ENCODE results near the gene TMEM131. TPM values are rescaled to one million over a fixed set of nuclear protein-coding genes. Genes with fewer than 3 reads are reported as not detected.

TMEM131 gene
- total RNA-seq, 1 experiment from 2014 or later, result 29.2 TPM

DNA sequence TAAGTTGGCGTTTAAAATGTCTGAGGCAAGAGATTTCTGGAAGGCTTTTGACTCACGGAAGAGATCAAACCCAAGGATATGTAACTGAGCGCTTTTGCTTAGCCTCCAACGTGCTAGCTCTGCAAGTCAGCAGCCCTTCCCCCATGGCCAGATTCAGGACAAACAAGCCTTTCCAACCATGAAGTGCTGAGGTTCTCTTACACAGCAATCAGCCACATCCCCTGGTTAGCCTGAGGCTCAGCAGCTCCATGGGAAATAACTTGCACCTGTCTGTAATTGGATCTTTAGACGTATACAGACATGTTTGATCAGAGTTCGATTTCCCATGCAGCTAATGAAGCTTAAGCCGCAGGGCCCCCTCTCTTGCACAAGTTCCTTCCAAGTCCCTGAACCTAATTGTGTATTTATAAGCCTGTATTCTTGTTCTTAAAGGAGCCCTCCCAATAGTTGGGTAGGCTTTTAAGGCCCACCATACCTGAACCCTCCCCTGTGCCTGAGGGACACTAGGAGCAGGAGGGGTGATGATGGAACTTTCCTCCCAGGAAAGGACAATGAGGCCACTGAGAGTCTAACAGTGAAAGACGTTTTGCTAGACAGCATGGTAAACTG is 2.1 kb upstream of the TMEM131 start:
- TF ChIP-seq, protein P1, sequence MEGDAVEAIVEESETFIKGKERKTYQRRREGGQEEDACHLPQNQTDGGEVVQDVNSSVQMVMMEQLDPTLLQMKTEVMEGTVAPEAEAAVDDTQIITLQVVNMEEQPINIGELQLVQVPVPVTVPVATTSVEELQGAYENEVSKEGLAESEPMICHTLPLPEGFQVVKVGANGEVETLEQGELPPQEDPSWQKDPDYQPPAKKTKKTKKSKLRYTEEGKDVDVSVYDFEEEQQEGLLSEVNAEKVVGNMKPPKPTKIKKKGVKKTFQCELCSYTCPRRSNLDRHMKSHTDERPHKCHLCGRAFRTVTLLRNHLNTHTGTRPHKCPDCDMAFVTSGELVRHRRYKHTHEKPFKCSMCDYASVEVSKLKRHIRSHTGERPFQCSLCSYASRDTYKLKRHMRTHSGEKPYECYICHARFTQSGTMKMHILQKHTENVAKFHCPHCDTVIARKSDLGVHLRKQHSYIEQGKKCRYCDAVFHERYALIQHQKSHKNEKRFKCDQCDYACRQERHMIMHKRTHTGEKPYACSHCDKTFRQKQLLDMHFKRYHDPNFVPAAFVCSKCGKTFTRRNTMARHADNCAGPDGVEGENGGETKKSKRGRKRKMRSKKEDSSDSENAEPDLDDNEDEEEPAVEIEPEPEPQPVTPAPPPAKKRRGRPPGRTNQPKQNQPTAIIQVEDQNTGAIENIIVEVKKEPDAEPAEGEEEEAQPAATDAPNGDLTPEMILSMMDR (IDR thresholded peaks at IDR 0.05; ENCODE audit: unreplicated experiment), result no peak
- no peak overlapping the region for H3K27ac Mint-ChIP-seq (ENCODE audit: unreplicated experiment)
- H3K27me3 Mint-ChIP-seq (ENCODE audit: unreplicated experiment), result peaks cover 16% of the 10 kb centered on the region
- intact Hi-C loops (cut with micrococcal nuclease; ENCODE audit: unreplicated experiment), result no loop called here
- no peak overlapping the region for H3K4me3 Mint-ChIP-seq (ENCODE audit: low read depth, unreplicated experiment)
- peaks cover 4% of the 10 kb centered on the region for H3K4me1 Mint-ChIP-seq (ENCODE audit: low read depth, unreplicated experiment)
- no peak for DNase-seq
- CTCF ChIA-PET, result no interaction called here
- no peaks in the 10 kb centered on the region for H3K9me3 Mint-ChIP-seq (ENCODE audit: low read depth, unreplicated experiment)
- no TSS peak for BruUV-seq (replicated peaks)
- H3K36me3 Mint-ChIP-seq (ENCODE audit: insufficient read depth, unreplicated experiment), result peaks cover 23% of the 10 kb centered on the region

DNA sequence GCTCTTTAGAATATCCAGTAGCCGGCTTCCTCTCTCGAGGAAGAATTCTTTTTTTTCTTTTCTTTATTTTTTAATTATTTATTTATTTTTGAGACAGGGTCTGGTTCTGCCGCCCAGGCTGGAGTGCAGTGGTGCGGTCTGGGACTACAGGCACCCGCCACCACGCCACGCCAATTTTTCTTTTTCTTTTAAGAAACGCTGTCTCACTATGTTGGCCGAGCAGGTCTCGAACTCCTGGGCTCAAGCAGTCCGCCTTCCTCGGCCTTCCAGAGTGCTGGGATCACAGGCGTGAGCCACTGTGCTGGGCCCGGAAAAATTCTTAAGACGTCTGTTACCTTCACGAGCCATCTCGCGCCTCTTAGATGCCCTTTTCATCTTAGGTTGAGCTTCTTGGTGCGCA is 931 bp upstream of the TMEM131 start:
- H3K27me3 Mint-ChIP-seq (ENCODE audit: unreplicated experiment), result peaks cover 16% of the 10 kb centered on the region
- H3K4me3 Mint-ChIP-seq (ENCODE audit: low read depth, unreplicated experiment), result peak overlapping the region; percentile 80
- intact Hi-C loops (cut with micrococcal nuclease; ENCODE audit: unreplicated experiment), result no loop called here
- BruUV-seq (replicated peaks), result no TSS peak
- DNase-seq, result no peak
- peak overlapping the region; percentile 71 for H3K27ac Mint-ChIP-seq (ENCODE audit: unreplicated experiment)
- peaks cover 23% of the 10 kb centered on the region for H3K36me3 Mint-ChIP-seq (ENCODE audit: insufficient read depth, unreplicated experiment)
- no peaks in the 10 kb centered on the region for H3K9me3 Mint-ChIP-seq (ENCODE audit: low read depth, unreplicated experiment)
- peaks cover 9% of the 10 kb centered on the region for H3K4me1 Mint-ChIP-seq (ENCODE audit: low read depth, unreplicated experiment)
- TF ChIP-seq, protein P1 (IDR thresholded peaks at IDR 0.05; ENCODE audit: unreplicated experiment), result no peak
- CTCF ChIA-PET, result no interaction called here

DNA sequence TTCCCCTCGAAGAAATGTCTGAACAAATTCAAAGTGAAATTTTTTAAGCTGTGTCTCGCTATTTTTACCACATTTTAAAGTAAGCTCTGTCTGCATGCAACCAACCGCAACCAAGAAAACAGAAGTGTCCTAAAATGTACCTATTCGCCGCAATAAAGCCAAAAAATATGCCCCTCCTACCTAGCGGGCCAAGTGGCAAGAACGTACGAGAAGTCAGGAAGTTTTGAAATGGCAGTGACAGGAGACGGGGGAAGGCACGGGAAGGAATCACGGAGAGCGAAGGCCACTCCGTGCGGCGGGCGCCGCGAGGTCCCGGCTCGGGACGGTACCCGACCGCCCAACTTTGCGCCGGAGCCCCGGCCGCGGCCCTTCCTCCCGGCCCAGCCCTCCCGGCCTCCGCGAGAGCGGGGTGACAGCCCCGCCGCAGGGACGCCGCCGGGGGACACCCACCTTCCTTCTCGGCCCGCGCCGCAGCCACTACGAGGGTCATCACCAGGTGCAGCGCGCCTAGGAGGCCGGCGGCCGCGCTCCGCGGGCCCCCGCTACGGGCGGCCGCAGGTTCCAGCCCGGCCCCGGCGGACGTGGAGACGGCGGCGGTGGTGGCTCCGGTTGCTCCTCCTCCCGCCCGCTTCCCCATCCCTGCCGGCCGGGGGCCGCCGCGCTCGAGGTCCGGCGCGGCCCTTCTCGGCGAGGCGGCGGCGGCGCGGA is 568 bp downstream of the TMEM131 start:
- CTCF ChIA-PET, result no interaction called here
- no TSS peak for BruUV-seq (replicated peaks)
- H3K27me3 Mint-ChIP-seq (ENCODE audit: unreplicated experiment), result peaks cover 14% of the 10 kb centered on the region
- H3K27ac Mint-ChIP-seq (ENCODE audit: unreplicated experiment), result peak overlapping the region; percentile 88
- H3K9me3 Mint-ChIP-seq (ENCODE audit: low read depth, unreplicated experiment), result no peaks in the 10 kb centered on the region
- H3K4me1 Mint-ChIP-seq (ENCODE audit: low read depth, unreplicated experiment), result peaks cover 21% of the 10 kb centered on the region
- intact Hi-C loops (cut with micrococcal nuclease; ENCODE audit: unreplicated experiment), result no loop called here
- peak overlapping the region; percentile 80 for H3K4me3 Mint-ChIP-seq (ENCODE audit: low read depth, unreplicated experiment)
- TF ChIP-seq, protein P1 (IDR thresholded peaks at IDR 0.05; ENCODE audit: unreplicated experiment), result no peak
- peaks cover 23% of the 10 kb centered on the region for H3K36me3 Mint-ChIP-seq (ENCODE audit: insufficient read depth, unreplicated experiment)
- DNase-seq, result peak; percentile 64

DNA sequence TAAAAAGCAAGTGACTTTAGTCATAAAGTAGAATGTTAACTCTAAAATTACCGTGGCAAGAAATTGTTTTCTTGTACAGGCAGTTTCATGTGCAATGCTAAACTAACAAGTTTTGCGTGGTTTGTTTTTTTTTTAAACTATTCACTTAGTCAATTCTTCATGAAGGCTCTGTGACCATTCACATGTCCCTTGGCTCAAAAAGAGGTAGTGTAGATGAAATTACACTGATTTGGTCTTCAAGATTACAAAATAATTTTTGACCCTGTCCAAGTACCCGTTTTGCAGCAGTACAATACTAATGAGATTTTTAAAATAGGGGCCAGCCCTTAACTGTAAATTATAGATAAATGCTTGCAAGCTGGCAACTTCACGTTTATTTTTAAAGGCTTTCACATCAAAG is 1.3 kb downstream of the TMEM131 start:
- Mint-ChIP-seq H3K36me3 (ENCODE audit: insufficient read depth, unreplicated experiment) (peaks cover 23% of the 10 kb centered on the region), H3K4me1 (ENCODE audit: low read depth, unreplicated experiment) (peaks cover 21% of the 10 kb centered on the region), H3K4me3 (ENCODE audit: low read depth, unreplicated experiment) (peak overlapping the region; percentile 80), H3K9me3 (ENCODE audit: low read depth, unreplicated experiment) (no peaks in the 10 kb centered on the region), H3K27me3 (ENCODE audit: unreplicated experiment) (peaks cover 7% of the 10 kb centered on the region), H3K27ac (ENCODE audit: unreplicated experiment) (peak overlapping the region; percentile 88)
- intact Hi-C loops (cut with micrococcal nuclease; ENCODE audit: unreplicated experiment), result no loop called here
- TF ChIP-seq, protein P1 (IDR thresholded peaks at IDR 0.05; ENCODE audit: unreplicated experiment), result no peak
- CTCF ChIA-PET, result no interaction called here
- BruUV-seq (replicated peaks), result TSS peak; percentile 48
- DNase-seq, result no peak
